GM19328 (cell line): Measurements from ENCODE around the gene IRAK2.

Experiments used
- ATAC-seq: cut with Tn5 transposase; IDR thresholded peaks from one replicate; pipeline ENCODE4 v1.9.1; 2021; ENCODE audit warnings: mild to moderate bottlenecking, moderate library complexity; ENCODE audit not compliant: unreplicated experiment

IRAK2 gene

GRCh38 chr3:10279384-10280176 is 114.9 kb downstream of the IRAK2 start:
- ATAC-seq = no peak

GRCh38 chr3:10280177-10280529 is 115.4 kb downstream of the IRAK2 start:
- ATAC-seq = no peak

- no peak for ATAC-seq
Observed at GRCh38 chr3:10280571-10280970, 115.9 kb downstream of the IRAK2 start.

GRCh38 chr3:10281951-10282350 is 117.2 kb downstream of the IRAK2 start:
- ATAC-seq = no peak

GRCh38 chr3:10283638-10284037 is 118.9 kb downstream of the IRAK2 start:
- no peak for ATAC-seq

- no peak for ATAC-seq
Observed at GRCh38 chr3:10284496-10284895, 119.8 kb downstream of the IRAK2 start.

GRCh38 chr3:10285272-10286132 is 120.8 kb downstream of the IRAK2 start:
- no peak for ATAC-seq

GRCh38 chr3:10286133-10286524 is 121.4 kb downstream of the IRAK2 start:
- no peak for ATAC-seq

- ATAC-seq = no peak
Observed at GRCh38 chr3:10286596-10287295, 122.0 kb downstream of the IRAK2 start.

- ATAC-seq = no peak
Observed at GRCh38 chr3:10287936-10288574, 123.3 kb downstream of the IRAK2 start.

GRCh38 chr3:10288575-10288960 is 123.8 kb downstream of the IRAK2 start:
- no peak for ATAC-seq

- no peak for ATAC-seq
Observed at GRCh38 chr3:10289077-10289476, 124.4 kb downstream of the IRAK2 start.

- no peak for ATAC-seq
Observed at GRCh38 chr3:10289787-10290355, 125.2 kb downstream of the IRAK2 start.

- ATAC-seq = no peak
Observed at GRCh38 chr3:10290481-10291176, 125.9 kb downstream of the IRAK2 start.

GRCh38 chr3:10291641-10292040 is 126.9 kb downstream of the IRAK2 start:
- ATAC-seq = no peak

- ATAC-seq = no peak
Observed at GRCh38 chr3:10292505-10293419, 128.0 kb downstream of the IRAK2 start, which contains the start of gene GHRL. Gene GHRL, minus strand, starts transcription at chr3:10292947. Its CDS starts 2,767 bp downstream, at chr3:10290180.
